ENCODE measurements around the gene SDHA.
"Not testable (repeated sequence)": the region's sequence is repeated elsewhere in the genome, so short reads cannot be mapped to it uniquely, and the experiment has no call there.

Gene SDHA

DNA sequence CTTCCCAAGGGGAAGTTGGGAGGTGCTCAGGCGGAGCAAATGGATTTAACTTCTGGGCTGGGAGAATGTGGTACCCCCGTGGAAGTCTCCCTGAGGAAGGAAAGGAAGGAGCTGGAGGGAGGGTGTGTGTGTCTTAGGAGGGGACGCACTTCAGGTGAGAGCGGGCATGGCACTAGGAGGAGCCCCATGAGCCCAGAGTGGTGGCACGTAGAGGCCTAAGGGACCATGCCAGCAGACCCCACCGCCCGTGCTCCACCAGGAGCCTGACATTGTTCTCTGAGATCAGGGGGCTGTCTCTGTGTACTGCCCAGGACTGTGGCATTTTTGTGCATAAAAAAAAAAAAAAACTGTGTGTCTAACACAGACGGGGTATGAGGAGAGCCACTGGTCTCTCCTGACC lies 84.8 kb downstream of the SDHA start:
- no peak overlapping the region for H3K4me3 ChIP-seq (ENCODE audit: control insufficient read depth, low read depth, low read length)
- TF ChIP-seq, protein P1, sequence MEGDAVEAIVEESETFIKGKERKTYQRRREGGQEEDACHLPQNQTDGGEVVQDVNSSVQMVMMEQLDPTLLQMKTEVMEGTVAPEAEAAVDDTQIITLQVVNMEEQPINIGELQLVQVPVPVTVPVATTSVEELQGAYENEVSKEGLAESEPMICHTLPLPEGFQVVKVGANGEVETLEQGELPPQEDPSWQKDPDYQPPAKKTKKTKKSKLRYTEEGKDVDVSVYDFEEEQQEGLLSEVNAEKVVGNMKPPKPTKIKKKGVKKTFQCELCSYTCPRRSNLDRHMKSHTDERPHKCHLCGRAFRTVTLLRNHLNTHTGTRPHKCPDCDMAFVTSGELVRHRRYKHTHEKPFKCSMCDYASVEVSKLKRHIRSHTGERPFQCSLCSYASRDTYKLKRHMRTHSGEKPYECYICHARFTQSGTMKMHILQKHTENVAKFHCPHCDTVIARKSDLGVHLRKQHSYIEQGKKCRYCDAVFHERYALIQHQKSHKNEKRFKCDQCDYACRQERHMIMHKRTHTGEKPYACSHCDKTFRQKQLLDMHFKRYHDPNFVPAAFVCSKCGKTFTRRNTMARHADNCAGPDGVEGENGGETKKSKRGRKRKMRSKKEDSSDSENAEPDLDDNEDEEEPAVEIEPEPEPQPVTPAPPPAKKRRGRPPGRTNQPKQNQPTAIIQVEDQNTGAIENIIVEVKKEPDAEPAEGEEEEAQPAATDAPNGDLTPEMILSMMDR (IDR thresholded peaks at IDR 0.05; ENCODE audit: control insufficient read depth, insufficient read depth, low read depth, low read length, missing control alignments) = no peak
- DNase-seq (ENCODE audit: low read depth) = no peak

GRCh38 chr5:303741-304140 lies 85.6 kb downstream of the SDHA start:
- not testable (repeated sequence) for H3K4me3 ChIP-seq (ENCODE audit: control insufficient read depth, low read depth, low read length); DNase-seq (ENCODE audit: low read depth)

DNA sequence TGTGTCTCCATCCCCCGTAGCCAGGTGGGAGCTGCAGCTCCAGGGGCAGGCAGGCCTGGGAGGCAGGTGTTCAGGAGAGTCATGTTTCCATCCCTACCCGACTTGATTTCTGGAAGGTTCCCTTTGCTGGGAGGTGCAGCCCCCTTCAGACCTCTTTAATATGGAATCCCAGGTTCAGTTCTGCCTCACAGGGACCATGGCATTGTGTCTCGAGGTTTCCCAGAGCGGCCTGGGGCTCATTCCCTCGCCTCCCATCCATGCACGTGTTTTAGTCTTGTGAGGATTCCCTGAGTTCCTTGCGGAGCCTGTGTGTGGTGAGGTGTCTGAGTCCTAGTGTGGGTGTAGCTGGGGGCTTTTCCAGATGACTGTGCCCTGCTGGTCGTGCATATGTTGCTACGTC lies 86.9 kb downstream of the SDHA start:
- H3K4me3 ChIP-seq (ENCODE audit: control insufficient read depth, low read depth, low read length) = no peak overlapping the region
- DNase-seq (ENCODE audit: low read depth) = no peak
- TF ChIP-seq, protein P1 (IDR thresholded peaks at IDR 0.05; ENCODE audit: control insufficient read depth, insufficient read depth, low read depth, low read length, missing control alignments) = no peak

DNA sequence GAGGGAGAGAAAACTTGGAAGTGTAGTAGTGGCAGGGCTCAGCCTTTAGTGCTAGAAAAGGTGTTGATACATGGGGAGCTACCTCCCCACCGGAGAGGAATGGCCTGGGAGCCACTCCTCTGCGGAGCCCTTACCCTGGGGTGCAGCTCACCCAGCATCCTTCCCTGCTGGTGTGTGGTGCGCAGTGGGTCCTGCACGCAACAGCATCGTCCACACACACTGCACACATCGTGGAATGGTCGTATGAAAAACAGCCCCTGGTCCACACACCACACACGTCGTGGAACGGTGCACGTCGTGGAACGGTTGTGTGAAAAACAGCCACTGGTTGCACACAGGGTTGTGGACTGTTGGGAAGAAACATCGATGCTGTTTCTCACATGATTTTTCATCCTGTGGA lies 87.3 kb downstream of the SDHA start:
- TF ChIP-seq, protein P1 (IDR thresholded peaks at IDR 0.05; ENCODE audit: control insufficient read depth, insufficient read depth, low read depth, low read length, missing control alignments) = no peak
- H3K4me3 ChIP-seq (ENCODE audit: control insufficient read depth, low read depth, low read length) = no peak overlapping the region
- DNase-seq (ENCODE audit: low read depth) = no peak

DNA sequence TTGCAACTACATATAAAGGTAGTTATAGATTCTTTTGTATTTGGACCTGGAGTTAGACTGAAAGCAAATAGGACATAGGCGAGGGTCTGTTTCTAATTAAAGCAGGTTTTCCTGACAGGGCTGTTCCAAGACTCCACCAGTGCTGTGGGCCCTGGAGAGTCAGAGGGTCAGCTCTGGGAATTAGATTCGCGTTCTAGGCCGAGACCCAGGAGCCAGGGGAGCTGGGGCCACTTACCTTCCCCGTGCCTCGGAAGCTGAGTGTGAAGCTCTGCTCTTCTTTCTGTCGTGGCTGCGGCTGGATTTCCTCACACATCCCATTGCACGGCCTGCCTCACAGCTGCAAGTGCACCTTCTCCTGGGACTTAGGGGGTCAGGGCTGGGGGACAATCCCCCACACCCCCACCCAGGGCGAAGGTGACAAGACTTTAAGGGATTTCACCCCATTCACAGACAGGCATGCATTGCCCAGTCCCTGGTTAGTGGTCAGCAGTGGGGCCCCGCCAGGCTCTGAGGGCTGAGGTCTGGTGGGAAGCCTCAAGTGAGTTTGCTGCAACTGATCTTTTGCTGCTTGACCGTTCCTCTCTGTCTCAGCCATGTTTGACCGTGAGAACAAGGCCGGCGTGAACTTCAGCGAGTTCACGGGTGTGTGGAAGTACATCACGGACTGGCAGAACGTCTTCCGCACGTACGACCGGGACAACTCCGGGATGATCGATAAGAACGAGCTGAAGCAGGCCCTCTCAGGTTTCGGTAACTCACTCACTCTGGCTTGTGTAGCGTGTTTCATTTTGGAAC lies 88.1 kb downstream of the SDHA start:
- no peak for DNase-seq (ENCODE audit: low read depth)
- TF ChIP-seq, protein P1 (IDR thresholded peaks at IDR 0.05; ENCODE audit: control insufficient read depth, insufficient read depth, low read depth, low read length, missing control alignments) = no peak
- H3K4me3 ChIP-seq (ENCODE audit: control insufficient read depth, low read depth, low read length) = no peak overlapping the region

Measured in AG09309 (cell line).